GM19468 (cell line): Measurements from ENCODE around the gene ARHGAP23.
"Not testable (repeated sequence)": the region's sequence is repeated elsewhere in the genome, so short reads cannot be mapped to it uniquely, and the experiment has no call there.

Experiments
- ATAC-seq: cut with Tn5 transposase; IDR thresholded peaks from one replicate; pipeline ENCODE4 v1.9.1; 2021; ENCODE audit warnings: mild to moderate bottlenecking, moderate library complexity, moderate number of reproducible peaks; ENCODE audit not compliant: unreplicated experiment; ENCODE audit errors: extremely low read depth

The ARHGAP23 gene

DNA sequence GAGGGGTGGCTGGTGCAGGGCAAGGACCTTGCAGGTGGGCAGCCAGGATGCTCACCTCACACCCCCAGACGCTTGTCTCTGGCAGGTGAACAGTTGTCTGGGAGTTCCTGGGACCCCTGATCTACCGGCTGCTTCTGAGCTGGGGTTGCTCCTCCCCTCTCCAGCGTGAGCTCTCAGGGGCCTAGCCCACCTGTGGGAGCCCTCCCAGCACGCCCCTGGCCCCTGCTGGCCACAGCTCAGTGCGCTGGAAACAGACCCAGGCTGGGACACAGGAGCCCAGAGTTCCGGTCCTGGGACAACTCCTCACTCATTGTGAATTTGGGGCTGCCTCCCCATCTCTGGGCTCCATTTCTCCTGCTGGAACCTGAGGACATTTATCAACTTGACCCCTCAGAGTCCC lies 30.3 kb downstream of the ARHGAP23 start:
- no peak for ATAC-seq

DNA sequence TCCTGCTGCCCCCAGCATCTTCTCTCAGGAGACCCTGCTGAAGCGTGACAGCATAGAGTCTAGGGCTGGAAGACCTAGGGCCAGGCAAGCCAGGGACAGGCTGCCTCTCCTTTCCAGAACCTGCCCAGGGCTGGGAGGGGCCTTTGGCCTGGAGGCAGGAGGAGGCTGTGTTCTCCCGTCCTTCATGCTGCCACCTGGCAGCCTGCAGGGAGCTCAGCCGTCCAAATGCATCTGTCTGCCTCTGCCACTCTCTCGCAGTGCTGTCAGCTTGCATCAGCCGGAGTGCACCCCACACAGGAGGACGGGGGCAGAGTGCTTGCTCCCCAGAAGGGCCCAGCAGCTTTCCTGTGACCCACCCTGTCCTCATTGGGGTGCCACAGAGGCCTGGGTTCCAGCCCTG lies 31.3 kb downstream of the ARHGAP23 start:
- no peak for ATAC-seq

DNA sequence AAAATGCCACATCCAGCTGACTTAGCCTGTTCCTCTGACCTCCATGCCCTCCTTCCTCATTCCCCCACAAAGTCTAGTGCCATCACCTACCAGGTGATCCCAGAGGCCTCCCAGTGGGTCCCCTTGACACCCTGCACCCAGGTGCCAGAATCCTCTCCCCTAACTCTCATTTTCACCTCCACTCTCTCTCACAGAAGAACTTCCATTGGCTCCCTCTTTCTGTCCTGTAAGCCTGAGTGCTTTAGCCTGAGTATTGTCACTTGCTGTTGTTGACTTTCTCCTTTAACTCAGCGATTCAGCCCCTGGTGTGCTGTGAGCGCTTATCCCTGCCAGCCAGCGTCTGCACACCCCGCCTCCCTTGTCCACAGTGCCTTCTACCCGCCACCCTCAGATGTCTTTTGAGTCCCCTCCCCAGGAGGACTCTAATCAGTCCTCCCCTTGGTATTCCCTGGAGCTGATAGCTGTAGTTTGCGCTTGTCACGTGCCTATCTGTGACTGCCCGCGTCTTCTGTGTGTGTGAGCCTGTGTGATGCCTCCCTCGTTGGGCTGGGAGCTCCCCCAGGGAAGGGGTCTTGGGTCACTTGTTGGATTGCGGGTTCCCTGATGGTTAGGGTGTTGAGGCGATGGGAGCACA lies 31.9 kb downstream of the ARHGAP23 start:
- ATAC-seq = no peak

DNA sequence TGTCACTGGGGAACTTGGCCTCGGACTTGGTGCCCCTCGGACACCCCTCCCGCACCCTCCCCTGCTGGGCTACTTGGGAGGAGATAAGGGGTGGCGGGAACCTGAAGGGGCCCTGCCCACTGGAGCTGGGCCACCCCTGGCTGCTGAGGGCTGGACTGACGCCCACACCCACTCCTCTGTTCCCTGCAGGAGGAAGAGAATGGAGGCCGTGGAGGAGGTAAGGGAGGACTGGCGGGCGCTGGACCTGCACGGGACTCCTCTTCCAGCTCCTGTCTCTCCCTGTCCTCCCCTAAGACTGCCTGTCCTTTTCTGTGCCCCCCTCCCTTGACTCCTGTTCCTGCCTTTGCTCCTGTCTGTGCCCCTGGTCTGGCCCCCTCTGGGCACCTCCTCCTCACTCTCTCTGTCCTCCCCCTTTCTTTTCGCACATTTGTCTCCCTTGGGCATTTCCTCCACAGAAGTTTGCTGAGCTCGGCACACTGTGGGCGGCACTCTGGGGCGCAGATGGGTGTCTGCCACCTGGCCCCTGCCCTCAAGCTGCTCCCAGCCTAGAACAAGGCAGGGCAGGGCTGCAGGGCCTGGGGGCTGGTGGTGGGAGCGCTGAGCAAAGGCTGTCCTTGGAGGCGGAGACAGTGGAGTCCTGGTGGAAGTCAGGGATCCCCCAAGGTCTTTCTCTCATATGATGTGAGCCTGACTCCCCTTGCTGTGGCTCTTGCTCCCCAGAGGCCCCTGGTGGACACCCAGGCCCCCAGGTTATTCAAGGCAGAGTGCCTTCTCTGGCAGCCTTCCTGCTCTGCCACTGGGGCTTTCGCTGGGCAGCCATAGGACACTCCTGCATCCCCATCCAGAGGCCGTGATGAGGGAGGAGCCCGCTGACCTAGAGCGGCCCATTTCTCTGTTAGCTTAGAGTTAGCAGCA lies 32.7 kb downstream of the ARHGAP23 start:
- no peak for ATAC-seq

DNA sequence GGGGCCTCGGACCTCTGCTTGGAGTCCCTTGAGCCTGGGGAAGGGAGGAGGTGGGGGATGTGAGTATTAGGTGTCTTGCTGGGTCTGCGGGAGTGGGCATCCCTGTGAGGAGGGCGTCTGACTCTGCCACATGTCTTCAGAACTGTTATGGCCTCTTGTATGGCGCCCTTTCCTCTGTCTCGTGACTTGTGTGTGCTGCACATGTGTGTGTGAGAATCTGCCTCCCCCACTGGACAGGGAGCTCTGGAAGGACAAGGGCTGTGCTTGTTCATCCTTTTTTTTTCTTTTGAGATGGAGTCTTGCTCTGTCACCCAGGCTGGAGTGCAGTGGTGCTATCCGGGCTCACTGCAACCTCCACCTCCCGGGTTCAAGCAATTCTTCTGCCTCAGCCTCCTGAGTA lies 33.4 kb downstream of the ARHGAP23 start:
- no peak for ATAC-seq

DNA sequence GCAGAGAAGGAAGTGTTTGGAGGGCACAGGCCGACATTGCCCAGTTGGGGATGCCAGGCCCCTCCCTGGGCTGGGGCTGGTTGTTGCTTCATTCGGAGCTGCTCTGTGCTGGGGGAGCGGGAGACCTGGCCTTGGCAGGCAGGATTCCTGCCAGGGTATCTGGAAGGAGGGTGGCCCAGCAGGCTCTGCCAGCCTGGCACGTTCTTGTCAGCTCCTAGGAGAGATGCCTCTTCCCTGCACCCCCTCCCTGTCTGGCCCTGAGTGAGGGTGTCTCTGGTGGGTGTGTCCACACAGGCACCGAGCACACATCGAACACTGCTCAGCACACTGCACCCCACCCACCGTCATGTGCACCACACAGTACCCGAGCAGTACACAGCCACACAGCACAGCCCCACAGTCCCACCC lies 35.2 kb downstream of the ARHGAP23 start:
- ATAC-seq = no peak

DNA sequence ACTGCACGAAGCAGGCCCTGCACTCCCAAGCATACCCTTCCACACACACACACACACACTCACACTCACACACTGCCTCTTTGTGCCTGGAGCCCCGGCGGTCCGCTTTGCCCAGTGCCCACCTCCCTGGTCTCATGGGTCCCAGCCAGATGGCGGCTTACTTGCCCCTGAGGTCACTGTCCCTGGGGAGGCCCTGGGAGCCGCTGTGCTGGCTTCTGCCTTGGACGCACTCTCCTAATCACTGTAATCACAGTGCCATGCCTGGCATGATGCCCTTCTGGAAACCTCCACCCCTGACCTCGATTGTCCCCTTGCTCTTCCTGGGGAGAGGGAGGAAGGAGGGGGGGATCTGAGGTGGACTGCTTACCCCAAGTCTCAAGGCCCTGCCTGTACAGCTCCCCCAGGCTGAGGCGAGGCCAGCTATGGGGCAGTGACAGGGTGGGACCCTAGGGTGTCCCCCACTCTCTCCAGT lies 36.0 kb downstream of the ARHGAP23 start:
- ATAC-seq = no peak

DNA sequence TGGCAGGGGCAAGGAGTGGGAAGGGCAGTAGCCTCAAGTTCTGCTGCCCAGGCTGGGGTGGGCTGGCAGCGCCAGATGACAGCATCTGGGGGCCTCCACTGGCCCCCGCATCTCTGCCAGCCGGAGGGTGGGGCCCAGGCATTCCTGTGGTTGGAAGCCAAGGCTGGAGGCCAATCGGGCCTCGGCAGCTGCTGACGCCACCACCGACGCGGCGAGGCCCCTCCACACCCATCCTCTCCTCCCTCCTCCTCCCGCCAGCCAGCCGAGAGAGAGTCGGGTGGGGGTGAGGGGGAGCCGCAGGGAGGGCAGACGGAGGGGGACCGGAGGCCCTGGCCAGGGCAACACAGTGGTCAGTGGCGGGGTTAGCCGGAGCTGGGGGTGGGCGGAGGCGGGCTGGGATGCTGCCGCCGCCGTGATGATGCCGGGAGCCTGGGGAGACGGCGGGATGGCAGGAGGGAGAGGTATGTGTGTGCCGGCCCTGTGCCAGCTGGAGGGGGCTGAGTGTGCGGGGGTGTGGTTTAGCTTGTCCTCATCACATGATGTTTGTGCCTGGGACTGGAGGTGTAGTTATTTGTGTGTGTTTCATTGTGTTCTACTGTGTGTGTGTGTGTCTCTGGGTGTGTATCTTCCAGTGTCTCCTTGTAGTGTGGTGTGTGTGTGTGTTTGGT lies 36.6 kb downstream of the ARHGAP23 start:
- ATAC-seq = no peak

DNA sequence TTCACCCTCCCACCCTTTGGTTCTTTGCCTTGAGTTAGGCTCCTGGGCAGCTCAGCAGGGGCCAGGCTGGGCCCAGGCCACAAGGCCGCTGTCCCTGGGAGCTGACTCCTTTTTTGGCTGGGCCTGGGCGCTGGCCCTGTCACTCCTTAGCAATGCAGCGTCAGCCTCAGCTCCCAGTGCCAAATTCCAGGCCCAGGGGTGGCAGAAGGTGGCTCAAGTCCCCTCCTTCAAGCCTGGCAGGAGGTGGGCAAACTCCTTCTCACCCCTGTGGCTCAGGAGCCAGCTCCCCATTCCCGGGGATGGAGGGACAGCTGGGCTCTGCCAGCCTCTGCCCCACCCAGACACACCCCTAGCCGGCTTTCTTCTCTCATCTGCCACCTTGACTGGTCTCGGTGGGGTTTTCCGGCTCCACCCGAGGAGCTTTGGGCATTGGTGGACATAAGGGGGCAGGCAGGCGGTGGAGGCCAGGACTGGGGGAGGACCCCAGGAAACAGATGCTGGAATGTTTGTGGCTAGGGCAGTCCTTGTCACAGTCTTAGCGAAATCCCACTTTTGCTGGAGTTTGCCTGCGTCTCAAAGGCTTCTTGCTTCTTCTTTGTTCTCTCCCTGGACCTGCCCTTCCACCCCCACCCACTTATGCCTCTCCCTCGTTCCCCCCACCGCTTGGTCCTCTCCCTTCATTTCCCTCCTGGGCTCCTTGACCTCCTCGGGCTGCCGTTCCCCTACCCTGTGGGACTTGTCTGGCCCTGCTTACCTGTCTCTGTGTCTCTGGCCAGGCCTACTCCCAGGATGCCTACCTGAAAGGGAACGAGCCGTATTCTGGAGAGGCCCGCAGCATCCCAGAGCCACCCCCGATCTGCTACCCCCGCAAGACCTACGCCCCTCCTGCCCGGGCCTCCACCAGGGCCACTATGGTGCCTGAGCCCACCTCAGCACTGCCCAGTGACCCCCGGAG lies 37.4 kb downstream of the ARHGAP23 start:
- no peak for ATAC-seq

DNA sequence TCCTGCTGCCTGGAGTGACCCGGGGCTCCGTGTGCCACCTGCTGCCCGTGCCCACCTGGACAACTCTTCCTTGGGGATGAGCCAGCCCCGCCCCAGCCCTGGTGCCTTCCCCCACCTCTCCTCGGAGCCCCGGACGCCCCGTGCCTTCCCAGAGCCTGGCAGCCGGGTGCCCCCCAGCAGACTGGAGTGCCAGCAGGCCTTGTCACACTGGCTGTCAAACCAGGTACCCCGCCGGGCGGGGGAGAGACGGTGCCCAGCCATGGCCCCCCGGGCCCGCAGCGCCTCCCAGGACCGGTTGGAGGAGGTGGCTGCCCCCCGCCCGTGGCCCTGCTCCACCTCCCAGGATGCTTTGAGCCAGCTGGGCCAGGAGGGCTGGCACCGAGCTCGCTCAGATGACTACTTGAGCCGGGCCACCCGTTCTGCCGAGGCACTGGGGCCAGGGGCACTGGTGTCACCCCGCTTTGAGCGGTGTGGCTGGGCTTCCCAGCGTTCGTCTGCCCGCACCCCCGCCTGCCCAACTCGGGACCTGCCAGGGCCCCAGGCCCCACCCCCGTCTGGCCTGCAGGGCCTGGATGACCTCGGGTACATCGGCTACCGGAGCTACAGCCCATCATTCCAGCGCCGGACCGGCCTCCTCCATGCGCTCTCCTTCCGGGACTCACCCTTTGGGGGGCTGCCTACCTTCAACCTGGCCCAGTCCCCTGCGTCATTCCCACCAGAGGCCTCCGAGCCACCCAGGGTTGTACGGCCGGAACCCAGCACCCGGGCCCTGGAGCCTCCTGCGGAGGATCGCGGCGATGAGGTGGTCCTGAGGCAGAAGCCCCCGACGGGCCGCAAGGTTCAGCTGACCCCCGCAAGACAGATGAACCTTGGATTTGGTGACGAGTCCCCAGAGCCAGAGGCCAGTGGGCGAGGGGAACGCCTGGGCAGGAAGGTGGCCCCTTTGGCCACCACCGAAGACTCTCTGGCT lies 38.4 kb downstream of the ARHGAP23 start:
- ATAC-seq = no peak

DNA sequence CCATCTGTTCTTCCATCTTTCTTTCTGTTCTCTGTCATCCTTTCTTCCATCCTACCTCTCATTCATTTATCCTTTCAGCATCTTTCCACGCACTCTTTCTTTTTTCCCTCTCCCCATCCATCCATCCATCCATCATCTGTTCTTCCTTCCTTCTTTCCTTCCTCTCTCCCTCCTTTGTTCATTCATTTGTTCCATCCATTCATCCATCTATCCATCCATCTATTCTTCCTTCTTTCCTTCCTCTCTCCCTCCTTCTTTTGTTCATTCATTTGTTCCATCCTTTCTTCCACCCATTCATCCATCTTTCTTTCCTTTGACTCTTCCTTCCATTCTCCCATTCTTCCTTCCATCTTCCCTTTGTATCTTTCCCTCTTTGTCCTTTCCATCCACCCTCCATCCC lies 39.2 kb downstream of the ARHGAP23 start:
- ATAC-seq = no peak

DNA sequence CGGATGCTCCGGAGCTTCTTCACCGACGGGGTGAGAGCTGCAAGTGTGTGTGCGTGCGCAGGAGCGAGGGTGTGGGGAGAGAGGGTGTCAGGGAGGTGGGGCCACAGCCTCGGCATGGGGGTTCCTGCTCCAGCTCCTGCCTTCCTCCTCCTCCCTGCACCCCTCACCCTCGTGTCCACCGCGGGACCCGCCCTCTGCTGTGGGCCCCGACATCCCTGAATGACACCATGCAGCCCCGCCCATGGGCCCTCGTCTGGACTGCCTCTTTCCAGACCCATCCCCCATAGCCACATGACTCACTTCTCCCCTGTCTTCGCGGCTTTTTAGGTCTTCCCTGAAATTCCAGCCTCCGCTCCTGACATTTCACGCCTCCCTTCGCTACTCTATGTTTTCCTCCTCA lies 41.6 kb downstream of the ARHGAP23 start:
- ATAC-seq = no peak

DNA sequence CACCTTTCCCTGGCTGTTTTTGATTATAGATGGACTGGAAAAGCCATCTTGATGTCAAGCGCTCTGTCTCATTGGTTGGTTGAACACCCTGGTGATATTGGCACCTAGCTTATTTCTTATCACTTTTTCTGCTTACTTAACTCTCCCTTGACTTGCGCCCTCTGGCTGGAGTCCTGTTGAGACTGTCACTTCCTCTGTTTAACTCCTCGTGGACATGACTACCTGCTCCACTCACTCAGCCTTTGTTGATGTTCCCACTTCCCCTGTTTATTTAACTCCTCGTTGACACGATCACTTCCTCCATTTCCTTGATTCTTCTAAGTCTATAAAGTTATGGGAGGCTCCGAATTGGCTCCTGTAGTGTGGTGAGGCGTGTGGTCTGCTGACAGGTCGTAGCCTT lies 43.0 kb downstream of the ARHGAP23 start:
- ATAC-seq = not testable (repeated sequence)

DNA sequence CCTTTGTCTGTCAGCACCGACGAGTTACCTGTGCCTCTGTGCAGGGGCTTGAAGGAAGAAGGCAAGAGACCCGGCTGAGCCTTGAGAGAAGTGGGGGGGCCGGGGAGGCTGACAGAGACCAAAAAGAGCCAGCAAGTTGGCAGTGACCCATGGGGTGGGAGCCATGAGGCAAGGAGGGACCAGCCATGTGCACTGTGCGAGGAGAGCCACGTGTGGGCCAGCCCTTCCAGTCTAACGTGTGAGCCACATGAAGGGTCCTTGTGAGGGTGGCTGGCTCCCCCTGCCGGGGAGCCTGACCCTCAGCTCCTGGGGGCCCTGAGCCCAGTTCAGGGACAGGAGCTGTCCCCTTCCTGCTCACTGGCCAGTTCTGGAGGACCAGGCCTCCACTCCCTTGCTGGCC lies 46.4 kb downstream of the ARHGAP23 start:
- not testable (repeated sequence) for ATAC-seq

DNA sequence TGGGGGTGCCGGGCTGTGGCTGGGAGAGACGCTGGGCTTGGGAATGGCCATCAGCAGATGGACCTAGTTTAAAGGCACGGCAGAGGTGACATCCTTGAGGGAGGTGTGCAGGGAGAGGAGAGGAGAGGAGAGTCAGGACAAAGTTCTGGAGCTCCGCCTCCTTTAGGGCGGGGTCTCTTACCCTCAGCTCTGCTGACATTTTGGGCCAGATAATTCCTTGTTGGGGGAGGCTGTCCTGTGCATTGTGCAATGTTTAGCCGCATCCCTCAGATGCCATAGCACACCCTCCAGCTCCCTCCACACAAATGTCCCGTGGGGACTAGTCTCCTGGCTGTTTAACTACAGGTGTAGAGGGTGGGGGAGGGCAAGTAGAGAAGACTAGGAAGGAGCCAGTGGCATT lies 48.3 kb downstream of the ARHGAP23 start:
- ATAC-seq = no peak

DNA sequence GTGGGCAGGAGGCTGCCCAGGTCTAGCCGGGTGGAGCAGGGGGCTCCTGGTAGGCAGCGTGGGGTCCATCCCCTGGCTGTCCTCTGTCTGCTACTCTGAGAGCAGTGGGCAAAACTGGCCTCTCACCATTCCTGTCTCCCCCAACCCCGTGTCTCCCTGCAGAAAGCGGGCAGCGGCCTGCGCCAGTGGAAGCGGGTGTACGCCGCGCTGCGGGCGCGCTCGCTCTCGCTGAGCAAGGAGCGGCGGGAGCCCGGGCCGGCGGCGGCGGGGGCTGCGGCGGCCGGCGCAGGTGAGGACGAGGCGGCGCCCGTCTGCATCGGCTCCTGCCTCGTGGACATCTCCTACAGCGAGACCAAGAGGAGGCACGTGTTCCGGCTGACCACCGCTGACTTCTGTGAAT lies 49.2 kb downstream of the ARHGAP23 start:
- not testable (repeated sequence) for ATAC-seq

DNA sequence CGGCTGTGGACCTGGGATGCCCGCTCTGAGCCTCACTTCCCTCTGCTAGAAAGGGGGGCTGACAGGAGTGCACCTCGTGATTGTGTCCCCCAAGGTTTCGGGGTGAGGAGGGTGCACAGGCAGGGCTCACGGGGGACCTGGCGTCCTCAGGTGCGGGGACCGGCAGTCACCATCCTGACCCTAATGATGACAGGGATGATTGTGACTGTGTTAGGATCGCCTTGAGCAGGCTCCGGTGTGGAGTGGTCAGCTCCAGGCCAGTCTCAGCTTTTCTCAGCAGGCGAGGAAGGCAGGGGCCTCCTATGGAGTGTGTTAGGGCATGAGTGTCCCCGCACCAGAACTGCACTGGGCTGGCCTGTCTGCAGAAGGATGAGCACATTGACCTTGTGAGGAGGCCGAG lies 49.7 kb downstream of the ARHGAP23 start:
- not testable (repeated sequence) for ATAC-seq

DNA sequence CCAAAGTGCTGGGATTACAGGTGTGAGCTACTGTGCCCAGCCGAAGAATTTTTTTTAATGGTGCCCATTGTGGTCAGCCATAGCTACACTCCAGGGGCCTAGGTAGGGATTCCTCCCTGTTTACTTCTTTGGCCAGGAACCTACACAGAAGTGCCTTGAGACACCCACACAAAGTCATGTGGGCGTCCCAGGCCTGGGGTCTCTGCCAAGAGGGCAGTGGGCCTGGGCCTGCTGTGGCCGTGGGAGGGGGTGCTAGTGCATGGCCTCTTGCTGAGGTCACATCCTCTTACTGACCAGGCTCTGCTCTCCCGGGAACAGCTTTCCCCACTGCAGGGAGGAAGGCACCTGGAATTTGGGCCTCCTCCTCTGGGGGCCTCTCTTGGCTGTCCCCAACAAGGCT lies 50.4 kb downstream of the ARHGAP23 start:
- ATAC-seq = not testable (repeated sequence)
